ENCODE data around the gene TPCN2.
A peak's percentile ranks its signal among the peaks of the same experiment; 100 is the strongest.

Gene TPCN2

GRCh38 chr11:69010964-69011623 lies 37.6 kb upstream of the TPCN2 start:
- peak; percentile 86 for DNase-seq (ENCODE audit: low read depth)

GRCh38 chr11:69011624-69012091 lies 37.1 kb upstream of the TPCN2 start:
- no peak for DNase-seq (ENCODE audit: low read depth)

GRCh38 chr11:69012092-69013008 lies 36.4 kb upstream of the TPCN2 start:
- peak; percentile 61 for DNase-seq (ENCODE audit: low read depth)

- peak; percentile 54 for DNase-seq (ENCODE audit: low read depth)
Measured at GRCh38 chr11:69013009-69013951, 35.5 kb upstream of the TPCN2 start, which contains the start of gene MRGPRF. TSS of gene MRGPRF (minus strand) at chr11:69013246. CDS start at chr11:69009901, 3,345 bp downstream.

GRCh38 chr11:69014084-69014851 lies 34.5 kb upstream of the TPCN2 start:
- no peak for DNase-seq (ENCODE audit: low read depth)

- no peak for DNase-seq (ENCODE audit: low read depth)
Measured at GRCh38 chr11:69014898-69015549, 33.7 kb upstream of the TPCN2 start.

- no peak for DNase-seq (ENCODE audit: low read depth)
Measured at GRCh38 chr11:69017951-69018350, 30.8 kb upstream of the TPCN2 start.

- no peak for DNase-seq (ENCODE audit: low read depth)
Measured at GRCh38 chr11:69018924-69019323, 29.8 kb upstream of the TPCN2 start.

- no peak for DNase-seq (ENCODE audit: low read depth)
Measured at GRCh38 chr11:69022260-69022659, 26.5 kb upstream of the TPCN2 start.

- no peak for DNase-seq (ENCODE audit: low read depth)
Measured at GRCh38 chr11:69024509-69024908, 24.2 kb upstream of the TPCN2 start.

- peak; percentile 68 for DNase-seq (ENCODE audit: low read depth)
Measured at GRCh38 chr11:69027704-69028372, 20.9 kb upstream of the TPCN2 start.

GRCh38 chr11:69030301-69030700 lies 18.4 kb upstream of the TPCN2 start:
- no peak for DNase-seq (ENCODE audit: low read depth)

GRCh38 chr11:69032833-69033232 lies 15.9 kb upstream of the TPCN2 start:
- DNase-seq (ENCODE audit: low read depth): no peak

- no peak for DNase-seq (ENCODE audit: low read depth)
Measured at GRCh38 chr11:69033431-69033830, 15.3 kb upstream of the TPCN2 start.

GRCh38 chr11:69034123-69034867 lies 14.4 kb upstream of the TPCN2 start:
- no peak for DNase-seq (ENCODE audit: low read depth)

- DNase-seq (ENCODE audit: low read depth): no peak
Measured at GRCh38 chr11:69035150-69035945, 13.4 kb upstream of the TPCN2 start.

GRCh38 chr11:69035946-69036340 lies 12.8 kb upstream of the TPCN2 start:
- no peak for DNase-seq (ENCODE audit: low read depth)

GRCh38 chr11:69037074-69037473 lies 11.7 kb upstream of the TPCN2 start:
- no peak for DNase-seq (ENCODE audit: low read depth)

GRCh38 chr11:69037544-69037943 lies 11.2 kb upstream of the TPCN2 start:
- no peak for DNase-seq (ENCODE audit: low read depth)
